Esophagus (tissue), 2 donors: ENCODE measurements around the gene RASSF1. TPM values are rescaled to one million over a fixed set of nuclear protein-coding genes. Genes with fewer than 3 reads are reported as not detected.

Experiments
- H3K27ac ChIP-seq, 2 donors: one replicate each; pipeline ENCODE4 v1.5.1; 2013; ENCODE audit warnings: low read depth in 2 of 2, mild to moderate bottlenecking in 2 of 2, inconsistent platforms in 1 of 2, low read length in 1 of 2, moderate library complexity in 1 of 2
- H3K27me3 ChIP-seq, 2 donors: one replicate each; pipeline ENCODE4 v1.6.1; 2013; ENCODE audit warnings: low read length in 2 of 2, control low read depth in 1 of 2, mild to moderate bottlenecking in 1 of 2; ENCODE audit not compliant: insufficient read depth in 2 of 2, control insufficient read depth in 1 of 2
- H3K36me3 ChIP-seq, 2 donors: one replicate each; pipeline ENCODE4 v1.6.1; 2013; ENCODE audit warnings: low read length in 1 of 2; ENCODE audit not compliant: control insufficient read depth in 2 of 2, insufficient read depth in 2 of 2
- H3K4me1 ChIP-seq, 2 donors: one replicate each; pipeline ENCODE4 v1.6.1; 2013; ENCODE audit warnings: low read length in 1 of 2; ENCODE audit not compliant: control insufficient read depth in 2 of 2, insufficient read depth in 2 of 2
- H3K4me3 ChIP-seq, 2 donors: one replicate each; pipeline ENCODE4 v1.5.1; 2013; ENCODE audit warnings: low read length in 2 of 2, mild to moderate bottlenecking in 2 of 2, low read depth in 1 of 2, moderate library complexity in 1 of 2
- H3K9me3 ChIP-seq, 2 donors: one replicate each; pipeline ENCODE4 v1.6.1; 2013; ENCODE audit warnings: mild to moderate bottlenecking in 2 of 2, low read depth in 1 of 2, low read length in 1 of 2, moderate library complexity in 1 of 2; ENCODE audit not compliant: control insufficient read depth in 2 of 2, insufficient read depth in 1 of 2
- WGBS, 2 donors: extraction: QIAGEN DNeasy Blood & Tissue Kit; methylation state at CpG; one replicate each; pipeline ENCODE4 v1.1.7; 2013; 5-methylcytosine and 5-hydroxymethylcytosine counted together
- polyA plus RNA-seq, 2 donors: library from polyadenylated mRNA; stranded (reverse); fragments of 200-250 nt; gene quantifications; one replicate each; pipeline ENCODE4 v1.2.3, GENCODE V29; 2013
- donor health status: healthy with polysubstance abuse.
- donor health status: Bipolar disorder and iron deficiency.

RASSF1 gene
- polyA plus RNA-seq, 2 donors: 15.0 to 20.3 TPM

- H3K27ac ChIP-seq: peak within 1 kb of the TSS; percentile 88 to 98
- WGBS, 2 donors: 0% methylated on average over 61 of the region's 61 CpGs
- H3K4me3 ChIP-seq: peak within 1 kb of the TSS; percentile 59 to 62
- H3K36me3 ChIP-seq: peaks cover 0 to 4% of the 10 kb centered on the region in 2 donors
- H3K9me3 ChIP-seq: no peaks in the 10 kb centered on the region
- no peaks in the 10 kb centered on the region for H3K27me3 ChIP-seq
- peaks cover 9 to 29% of the 10 kb centered on the region in 2 donors for H3K4me1 ChIP-seq
These were observed 41.6 kb downstream of the RASSF1 start, which contains the start of the genes HYAL3 and NAA80 for GRCh38 chr3:50298836-50299637. Gene HYAL3 (minus strand): TSS chr3:50299405. CDS start chr3:50295602, 3,803 bp downstream. Gene NAA80 (minus strand): TSS chr3:50299405. CDS start chr3:50297463, 1,942 bp downstream.

GRCh38 chr3:50297896-50298725 lies 42.5 kb downstream of the RASSF1 start:
- peak overlapping the region; percentile 81 to 98 for H3K27ac ChIP-seq
- peaks cover 5 to 27% of the 10 kb centered on the region in 2 donors for H3K4me1 ChIP-seq
- H3K36me3 ChIP-seq: peaks cover 0 to 4% of the 10 kb centered on the region in 2 donors
- H3K27me3 ChIP-seq: no peaks in the 10 kb centered on the region
- peak overlapping the region; percentile 59 to 62 for H3K4me3 ChIP-seq
- no peaks in the 10 kb centered on the region for H3K9me3 ChIP-seq
- 47% methylated on average over 9 of the region's 9 CpGs for WGBS, 2 donors

- no peak overlapping the region for H3K4me3 ChIP-seq
- peaks cover 0 to 4% of the 10 kb centered on the region in 2 donors for H3K36me3 ChIP-seq
- WGBS, 2 donors: 80 to 88% methylated on average over 2 of the region's 2 CpGs
- no peak overlapping the region for H3K27ac ChIP-seq
- no peaks in the 10 kb centered on the region for H3K9me3 ChIP-seq
- peaks cover 5 to 28% of the 10 kb centered on the region in 2 donors for H3K4me1 ChIP-seq
- no peaks in the 10 kb centered on the region for H3K27me3 ChIP-seq
These were observed 43.3 kb downstream of the RASSF1 start for GRCh38 chr3:50297384-50297775.

GRCh38 chr3:50296721-50297383 lies 43.8 kb downstream of the RASSF1 start:
- WGBS, 2 donors: 93 to 94% methylated on average over 17 to 18 of the region's 18 CpGs
- Histone ChIP-seq H3K27me3 (no peaks in the 10 kb centered on the region), H3K4me1 (peaks cover 2 to 26% of the 10 kb centered on the region in 2 donors), H3K27ac (no peak overlapping the region), H3K36me3 (peaks cover 0 to 4% of the 10 kb centered on the region in 2 donors), H3K4me3 (no peak overlapping the region), H3K9me3 (no peaks in the 10 kb centered on the region)

GRCh38 chr3:50295553-50296431 lies 44.8 kb downstream of the RASSF1 start:
- Histone ChIP-seq H3K4me1 (peaks cover 2 to 31% of the 10 kb centered on the region in 2 donors), H3K9me3 (no peaks in the 10 kb centered on the region), H3K27ac (no peak overlapping the region), H3K36me3 (peaks cover 0 to 4% of the 10 kb centered on the region in 2 donors), H3K27me3 (no peaks in the 10 kb centered on the region), H3K4me3 (no peak overlapping the region)
- 86% methylated on average over 8 of the region's 8 CpGs for WGBS, 2 donors

GRCh38 chr3:50294492-50295403 lies 45.9 kb downstream of the RASSF1 start:
- H3K4me3 ChIP-seq: no peak overlapping the region
- H3K9me3 ChIP-seq: no peaks in the 10 kb centered on the region
- 92 to 94% methylated on average over 22 of the region's 22 CpGs for WGBS, 2 donors
- peaks cover 2 to 22% of the 10 kb centered on the region in 2 donors for H3K4me1 ChIP-seq
- H3K27me3 ChIP-seq: no peaks in the 10 kb centered on the region
- H3K27ac ChIP-seq: no peak overlapping the region
- H3K36me3 ChIP-seq: peaks cover 4 to 11% of the 10 kb centered on the region in 2 donors

GRCh38 chr3:50294089-50294488 lies 46.5 kb downstream of the RASSF1 start:
- Histone ChIP-seq H3K4me3 (no peak overlapping the region), H3K27me3 (no peaks in the 10 kb centered on the region), H3K4me1 (peaks cover 2 to 22% of the 10 kb centered on the region in 2 donors), H3K27ac (no peak overlapping the region), H3K36me3 (peaks cover 8 to 17% of the 10 kb centered on the region in 2 donors), H3K9me3 (no peaks in the 10 kb centered on the region)
- WGBS, 2 donors: 86 to 92% methylated on average over 4 of the region's 4 CpGs
